NCI-H146 treated with DMSO at 0.1 percent for 48 hours (cell line): ENCODE measurements around the gene OSTM1.

Experiments used
- DNase-seq: peaks from one replicate; lab custom pipeline; 2025; ENCODE audit not compliant: unreplicated experiment; lab: John Stamatoyannopoulos, UW

Gene OSTM1

DNA sequence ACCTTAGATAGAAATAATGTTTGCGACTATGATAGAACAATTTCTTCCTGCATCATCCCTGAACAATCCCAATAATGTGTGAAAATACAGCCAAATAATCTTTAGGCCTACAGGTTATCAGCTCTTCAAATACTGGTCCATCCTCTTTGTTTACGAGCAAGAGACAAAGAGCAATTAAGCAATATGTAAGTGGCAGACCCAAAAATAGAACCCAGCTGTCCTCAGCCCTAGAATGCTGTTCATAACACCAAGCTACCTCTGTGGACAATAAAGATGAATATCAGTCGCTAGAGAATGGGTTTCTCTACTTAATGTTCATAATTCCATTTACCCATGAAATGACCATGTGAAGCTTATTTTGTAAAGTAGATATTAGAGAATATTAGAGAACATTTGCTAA lies 28.4 kb upstream of the OSTM1 start:
- no peak for DNase-seq

DNA sequence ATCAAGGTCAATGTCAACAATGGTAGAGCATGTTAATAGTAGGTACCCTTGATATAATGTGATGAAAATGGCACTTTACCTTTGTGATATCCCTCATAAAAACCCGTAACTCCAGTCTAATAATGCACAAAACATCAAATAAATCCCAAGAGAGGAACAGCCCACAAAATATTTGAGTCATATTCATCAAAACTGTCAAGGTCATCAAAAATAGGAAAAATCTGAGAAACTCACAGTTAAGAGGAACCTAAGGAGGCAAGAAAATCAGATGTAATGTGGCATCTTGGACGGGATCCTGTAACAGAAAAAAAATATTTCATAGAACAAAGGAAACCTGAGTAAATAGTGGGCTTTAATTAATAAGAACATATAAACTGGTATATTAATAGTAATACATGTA lies 25.5 kb upstream of the OSTM1 start:
- no peak for DNase-seq

DNA sequence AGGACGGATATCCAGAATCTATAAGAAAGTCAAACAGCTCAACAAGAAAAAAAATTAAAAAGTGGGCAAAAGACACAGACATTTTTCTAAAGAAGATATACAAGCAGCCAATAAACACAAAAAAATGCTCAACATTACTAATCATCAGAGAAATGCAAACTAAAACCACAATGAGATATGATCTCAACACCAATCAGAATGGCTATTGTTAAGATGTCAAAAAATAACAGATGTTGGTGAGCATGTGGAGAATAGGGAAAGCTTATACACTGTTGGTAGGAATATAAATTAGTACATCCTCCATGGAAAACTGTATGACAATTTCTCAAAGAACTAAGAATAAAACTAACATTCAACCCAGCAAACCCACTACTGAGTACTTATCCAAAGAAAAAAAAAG lies 23.3 kb upstream of the OSTM1 start:
- DNase-seq: no peak

DNA sequence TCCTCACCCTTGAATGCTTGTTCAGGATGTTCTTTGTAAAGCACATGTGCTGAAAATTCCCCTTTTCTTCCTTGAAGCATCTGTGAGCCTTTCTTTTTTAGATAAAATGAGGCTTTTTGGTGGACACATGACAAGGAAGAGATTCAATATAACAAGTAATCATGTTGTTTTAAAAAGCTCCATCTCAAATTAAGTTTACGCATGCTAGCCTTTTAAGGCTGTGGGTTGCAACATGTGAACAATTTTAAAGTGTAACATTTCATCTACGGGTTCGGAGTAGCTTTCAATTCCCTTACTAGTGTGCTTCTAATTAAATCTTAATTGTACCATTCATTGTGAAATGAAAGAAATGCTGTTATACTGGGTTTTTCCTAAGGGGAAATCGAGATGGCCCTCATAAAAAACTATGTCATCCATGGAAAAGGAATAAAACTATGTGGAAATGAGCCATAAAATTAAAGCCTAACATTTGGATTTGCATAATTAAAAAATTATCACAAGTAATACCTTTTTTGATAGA lies 19.3 kb upstream of the OSTM1 start:
- DNase-seq: no peak

DNA sequence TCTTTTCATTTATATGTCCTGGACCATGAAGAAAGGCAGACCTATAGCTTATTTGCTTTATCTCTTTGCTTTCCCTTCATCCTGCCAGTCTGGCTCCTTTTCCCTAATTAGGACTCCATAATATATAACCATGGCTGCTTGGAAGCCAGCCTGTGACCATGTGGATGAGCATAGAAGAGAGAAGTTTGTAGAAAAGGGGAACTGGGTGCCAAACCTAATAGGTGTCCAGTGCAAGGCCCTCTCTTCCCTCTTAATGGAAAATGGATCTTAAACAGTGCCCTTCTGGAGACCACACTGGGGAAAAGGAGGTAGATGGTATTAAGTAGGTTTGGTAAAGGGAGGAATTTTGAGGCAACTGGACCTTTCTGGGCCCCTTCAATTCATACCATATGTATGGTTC lies 16.7 kb upstream of the OSTM1 start:
- DNase-seq: no peak

DNA sequence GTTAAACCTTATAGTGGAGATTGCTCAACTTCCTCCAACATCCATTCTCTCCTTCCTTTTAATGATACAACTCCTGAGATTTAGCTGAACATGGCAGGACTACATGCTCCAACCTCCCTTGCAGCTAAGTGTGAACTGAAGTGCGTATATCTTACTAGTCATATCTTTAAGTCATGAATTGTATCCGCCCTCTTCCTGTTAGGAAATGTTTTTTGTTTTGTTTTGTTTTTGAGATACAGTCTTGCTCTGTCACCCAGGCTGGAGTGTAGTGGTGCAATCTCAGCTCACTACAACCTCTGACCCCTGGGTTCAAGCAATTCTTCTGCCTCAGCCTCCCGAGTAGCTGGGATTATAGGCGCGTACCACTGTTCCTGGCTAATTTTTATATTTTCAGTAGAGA lies 8.8 kb upstream of the OSTM1 start:
- no peak for DNase-seq

DNA sequence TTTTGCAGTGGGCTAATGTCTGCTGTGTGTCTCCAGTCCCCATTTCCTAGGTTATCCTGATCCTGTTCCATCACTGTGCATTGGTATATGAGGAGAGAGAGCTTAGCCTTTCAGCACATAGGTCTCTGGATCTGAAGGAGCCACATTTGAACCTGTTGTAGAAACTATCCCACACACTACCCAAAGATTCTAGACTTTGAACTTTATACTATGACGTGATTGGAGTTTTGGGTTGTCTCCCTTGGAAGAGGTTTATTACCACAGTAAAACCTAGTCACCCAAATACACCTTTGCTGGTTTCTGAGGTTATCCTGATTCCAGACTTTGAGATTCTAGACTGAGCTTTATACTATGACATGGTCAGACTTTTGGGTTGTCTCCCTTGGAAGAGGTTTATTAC lies 8.0 kb upstream of the OSTM1 start:
- DNase-seq: no peak

DNA sequence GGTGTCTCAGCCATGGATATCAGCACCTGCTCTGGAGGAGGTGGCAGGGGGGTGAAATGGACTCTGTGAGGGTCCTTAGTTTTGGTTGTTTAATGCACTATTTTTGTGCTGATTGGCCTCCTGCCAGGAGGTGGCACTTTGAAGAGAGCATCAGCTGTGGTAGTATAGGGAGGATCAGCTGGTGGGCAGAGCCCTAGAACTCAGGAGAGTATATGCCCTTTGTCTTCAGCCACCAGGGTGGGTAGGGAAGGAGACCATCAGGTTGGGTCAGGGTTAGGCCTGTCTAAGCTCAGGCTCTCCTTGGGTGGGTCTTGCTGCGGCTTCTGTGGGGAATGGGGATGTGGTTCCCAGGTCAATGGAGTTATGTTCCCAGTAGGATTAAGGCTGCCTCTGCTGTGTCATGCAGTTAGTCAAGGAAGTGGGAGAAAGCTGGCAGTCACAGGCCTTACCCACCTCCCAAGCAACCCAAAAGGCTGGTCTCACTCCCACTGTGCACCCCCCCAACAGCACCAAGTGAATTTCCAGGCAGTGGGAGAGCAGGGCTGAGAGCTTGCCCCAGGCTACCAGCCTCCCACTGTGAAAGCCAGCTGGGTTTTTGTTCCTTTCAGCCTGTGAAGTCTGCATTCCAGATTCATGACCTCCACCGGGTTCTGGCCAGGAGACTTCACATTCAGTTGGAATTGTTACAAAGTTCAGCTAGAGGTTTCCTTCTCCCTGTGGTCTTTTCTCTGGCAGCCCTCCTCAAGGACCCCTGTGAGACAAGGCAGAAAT lies 5.7 kb upstream of the OSTM1 start:
- DNase-seq: peak; percentile 43

DNA sequence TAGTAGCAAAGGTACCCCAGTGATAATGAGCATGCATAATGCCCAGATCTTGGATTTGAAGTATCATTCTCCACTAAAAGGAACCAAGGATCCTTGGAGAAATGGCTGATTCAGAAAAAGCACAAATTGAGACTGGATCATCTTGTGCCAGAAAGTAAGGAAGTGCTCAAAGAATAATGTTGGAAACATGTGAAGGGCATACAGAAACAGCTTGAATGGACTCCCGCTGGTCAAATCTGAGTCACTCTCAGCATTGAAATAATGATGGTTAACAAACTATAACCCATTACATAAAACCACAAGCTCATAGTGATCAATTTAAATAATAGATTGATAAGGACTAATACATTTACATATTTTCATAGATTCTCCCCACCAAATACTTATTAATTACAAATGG lies 3.6 kb upstream of the OSTM1 start:
- DNase-seq: no peak

DNA sequence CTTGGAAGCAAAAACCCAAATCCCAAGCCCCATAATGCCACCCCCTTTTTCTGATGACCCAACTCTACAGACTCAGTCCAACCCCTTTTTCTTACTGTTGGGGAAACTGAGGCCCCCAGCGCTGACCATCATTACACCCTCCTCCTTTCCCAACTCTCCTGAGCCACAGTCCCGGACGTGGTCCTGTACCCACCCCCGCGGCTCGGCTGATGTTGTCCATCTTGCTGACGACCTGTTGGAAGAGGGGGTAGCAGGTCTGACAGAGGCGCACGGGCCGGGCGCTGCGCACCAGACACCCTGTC lies 533 bp downstream of the OSTM1 start:
- no peak for DNase-seq

DNA sequence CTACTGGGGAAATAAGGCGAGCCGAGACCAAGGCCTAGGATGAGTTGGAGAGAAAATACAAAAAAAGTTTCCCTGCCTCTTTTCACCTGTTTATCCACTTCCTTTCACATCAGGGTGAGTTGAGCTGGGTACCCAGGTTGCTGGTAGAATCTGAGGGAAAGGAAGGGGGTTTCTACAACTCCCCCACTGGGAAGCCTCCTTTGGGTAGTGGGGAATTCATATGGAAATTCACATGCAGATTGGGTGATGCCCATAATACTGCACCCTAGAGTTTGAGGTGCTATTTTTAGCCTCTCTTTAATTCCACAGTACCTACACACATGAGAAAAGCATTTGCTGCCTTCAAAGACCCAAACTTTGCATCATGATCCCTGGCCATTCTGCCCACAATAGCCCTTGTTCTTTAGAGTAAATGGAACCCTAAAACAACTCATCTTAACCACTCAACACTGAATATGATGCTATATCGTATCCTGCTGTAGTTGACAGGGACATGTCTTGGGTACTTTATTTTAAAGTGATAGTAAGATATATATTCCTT lies 2.7 kb downstream of the OSTM1 start:
- DNase-seq: no peak

DNA sequence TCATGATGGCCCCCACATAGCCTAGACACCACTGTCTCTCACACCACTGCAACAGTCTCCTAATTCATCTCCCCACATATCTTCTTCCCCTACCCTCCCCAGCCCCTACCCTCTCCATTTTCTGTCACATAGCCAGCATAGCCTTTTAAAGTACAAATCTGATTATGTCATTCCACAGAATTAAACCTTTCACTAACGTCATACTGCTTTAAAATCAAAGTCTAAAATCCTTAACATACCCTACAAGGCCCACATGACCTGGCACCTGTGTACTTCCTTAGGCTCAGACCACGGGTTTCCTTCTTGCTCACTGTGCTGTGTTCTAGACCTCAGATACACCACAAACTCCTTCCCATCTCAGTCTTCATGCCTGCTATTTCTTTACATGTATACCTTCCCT lies 5.9 kb downstream of the OSTM1 start:
- no peak for DNase-seq

DNA sequence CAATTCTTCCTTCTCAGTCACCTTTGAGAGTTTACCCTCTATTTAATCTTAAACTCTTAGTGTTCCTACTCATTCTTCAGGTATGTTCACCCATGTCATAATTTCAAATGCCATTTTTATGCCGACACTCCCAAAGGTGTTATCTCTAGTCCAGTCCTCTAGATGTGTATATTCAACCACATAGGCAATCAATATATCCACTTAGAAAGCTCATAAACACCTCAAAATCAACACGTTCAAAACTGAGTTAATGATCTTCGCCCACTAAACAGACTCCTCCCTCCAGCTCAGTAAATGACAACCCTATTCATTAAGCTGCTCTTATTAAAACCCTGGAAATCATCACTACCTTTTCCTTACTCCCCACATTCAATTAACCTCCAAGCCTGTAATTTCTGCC lies 6.4 kb downstream of the OSTM1 start:
- DNase-seq: no peak

DNA sequence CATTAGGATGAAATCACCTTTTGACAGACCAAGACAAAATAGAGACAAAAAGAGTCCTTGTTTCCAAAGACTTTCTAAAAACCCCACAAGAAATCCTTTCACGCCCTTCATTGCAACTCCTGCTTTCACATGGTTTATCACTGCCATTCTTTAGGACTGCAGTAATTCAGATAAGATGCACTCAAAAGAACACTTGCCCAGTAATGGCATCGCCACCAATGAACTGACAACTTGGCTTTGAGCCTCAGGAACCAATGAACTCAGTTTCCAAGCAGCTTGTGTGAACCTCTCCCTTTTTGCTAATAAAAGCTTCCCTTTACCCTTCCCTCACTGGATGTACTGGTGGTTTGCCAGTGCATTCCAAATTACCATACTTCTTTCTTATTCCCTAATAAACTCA lies 21.8 kb downstream of the OSTM1 start:
- no peak for DNase-seq

DNA sequence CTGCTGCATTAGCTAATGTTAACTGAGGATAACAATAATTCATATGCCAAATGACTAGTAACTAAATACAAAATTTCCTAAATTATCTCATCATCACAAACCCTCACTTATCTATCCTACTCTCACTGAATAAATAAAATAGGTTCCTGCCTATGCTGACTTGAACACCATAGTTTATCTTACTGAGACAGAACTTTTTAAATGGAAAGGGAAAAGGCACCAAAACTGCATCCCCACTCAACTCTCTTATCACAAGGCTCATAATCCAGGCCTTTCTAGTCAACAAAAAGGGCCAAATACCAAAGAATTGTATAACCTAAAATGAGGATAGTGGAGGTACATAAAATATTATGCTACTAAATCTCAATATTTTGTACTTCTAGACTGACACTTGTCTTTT lies 23.1 kb downstream of the OSTM1 start:
- no peak for DNase-seq

DNA sequence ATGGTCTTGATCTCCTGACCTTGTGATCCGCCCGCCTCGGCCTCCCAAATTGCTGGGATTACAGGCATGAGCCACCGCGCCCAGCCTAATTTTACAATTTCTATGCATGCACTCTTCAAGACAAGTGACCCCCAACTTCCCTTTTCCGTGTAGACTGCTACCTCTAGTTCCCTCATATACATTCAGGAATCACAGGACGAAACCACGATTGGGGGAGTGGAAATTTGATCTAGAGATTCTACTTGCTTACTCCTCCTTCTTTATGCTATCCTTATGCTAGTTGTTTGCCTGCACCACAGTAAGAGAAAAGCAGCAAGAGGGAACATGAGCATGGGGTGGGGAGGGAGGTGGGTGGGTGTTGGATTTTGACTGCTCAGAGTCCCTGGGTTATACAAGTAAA lies 34.9 kb downstream of the OSTM1 start:
- no peak for DNase-seq

DNA sequence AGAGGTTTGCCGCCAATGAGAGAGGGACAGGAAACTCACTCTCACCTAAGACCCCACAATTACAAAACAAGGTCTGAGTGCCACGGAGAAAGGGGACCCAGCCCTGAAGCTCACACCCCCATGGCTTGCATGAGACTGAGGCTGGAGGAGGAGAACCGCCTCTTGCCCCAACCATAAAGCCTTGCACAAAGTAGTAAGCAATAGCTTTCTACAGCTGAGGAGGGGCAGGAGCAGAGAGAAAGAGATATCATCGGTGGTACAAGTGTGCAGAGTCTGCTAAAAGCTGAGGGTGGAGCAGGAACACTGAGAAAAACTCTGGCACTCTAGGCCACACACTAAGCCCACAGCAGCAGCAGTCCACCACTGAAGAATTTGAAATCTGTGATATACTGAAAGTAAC lies 37.7 kb downstream of the OSTM1 start:
- no peak for DNase-seq

DNA sequence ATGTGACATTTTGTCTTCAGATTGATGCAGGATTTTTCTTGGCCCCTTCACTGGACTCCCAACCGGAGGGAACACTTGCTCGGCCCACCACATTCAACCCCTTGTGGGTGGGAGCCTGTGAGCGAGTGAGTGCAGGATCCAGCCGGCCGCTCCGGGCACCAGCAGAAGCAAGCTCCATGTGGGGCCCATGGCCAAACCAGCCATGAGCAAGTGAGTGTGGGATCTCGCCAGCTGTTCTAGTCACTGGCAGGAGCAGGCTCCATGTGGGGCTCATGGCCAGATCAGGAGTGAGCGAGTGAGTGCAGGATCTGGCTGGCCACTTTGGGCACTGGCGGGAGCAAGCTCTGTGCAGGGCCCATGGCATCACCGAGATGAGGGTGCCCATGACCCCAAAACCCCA lies 42.6 kb downstream of the OSTM1 start:
- DNase-seq: no peak

DNA sequence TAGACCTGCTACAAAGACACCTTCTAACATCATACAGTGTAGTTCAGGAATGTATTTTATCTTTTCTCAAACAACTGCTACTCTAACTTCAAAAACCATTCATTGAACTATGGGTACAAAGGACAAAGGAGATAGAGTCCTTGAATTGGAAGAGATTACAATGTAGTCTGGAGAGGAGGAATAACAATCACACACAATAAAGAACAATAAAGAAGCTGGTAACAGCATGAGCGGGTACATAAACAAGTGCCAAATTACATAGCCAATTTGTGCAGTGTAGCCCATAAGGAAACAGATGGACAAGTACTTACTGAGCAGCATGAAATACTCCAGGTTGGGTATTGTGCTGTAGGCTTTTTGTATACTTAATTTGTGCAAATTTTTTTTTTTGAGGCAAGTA lies 44.3 kb downstream of the OSTM1 start:
- DNase-seq: no peak

DNA sequence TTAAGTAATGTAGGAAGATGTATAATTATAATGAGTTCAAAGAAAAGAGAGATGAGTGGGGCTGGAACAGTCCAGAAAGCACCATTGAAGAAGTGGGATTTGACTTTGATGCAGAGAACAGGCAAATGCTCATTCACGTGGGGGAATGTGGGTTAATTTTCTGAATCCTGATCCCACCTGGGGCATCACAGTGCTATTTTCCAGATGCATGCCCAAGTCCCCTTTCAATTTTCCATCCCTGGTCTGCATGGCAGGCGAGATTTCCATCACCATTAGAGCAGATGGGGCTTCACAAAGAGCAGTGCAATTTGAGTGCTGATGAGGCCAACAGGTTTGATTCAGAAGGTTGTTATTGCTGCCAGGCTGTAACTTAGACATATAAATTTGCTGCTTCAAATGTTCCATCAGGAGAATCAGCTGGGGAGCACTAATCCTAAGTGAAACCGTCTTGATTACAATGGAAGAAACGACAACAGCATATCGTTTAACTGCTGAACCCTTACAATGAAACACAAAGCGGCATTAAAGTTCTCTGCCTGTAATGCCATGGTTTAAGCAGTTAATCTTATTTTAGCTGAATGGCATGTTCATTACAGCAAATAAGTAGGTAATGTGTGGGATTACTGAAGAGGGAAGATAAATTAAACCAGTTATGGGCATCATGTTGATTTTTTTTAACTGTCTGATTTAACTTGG lies 45.2 kb downstream of the OSTM1 start:
- DNase-seq: no peak

DNA sequence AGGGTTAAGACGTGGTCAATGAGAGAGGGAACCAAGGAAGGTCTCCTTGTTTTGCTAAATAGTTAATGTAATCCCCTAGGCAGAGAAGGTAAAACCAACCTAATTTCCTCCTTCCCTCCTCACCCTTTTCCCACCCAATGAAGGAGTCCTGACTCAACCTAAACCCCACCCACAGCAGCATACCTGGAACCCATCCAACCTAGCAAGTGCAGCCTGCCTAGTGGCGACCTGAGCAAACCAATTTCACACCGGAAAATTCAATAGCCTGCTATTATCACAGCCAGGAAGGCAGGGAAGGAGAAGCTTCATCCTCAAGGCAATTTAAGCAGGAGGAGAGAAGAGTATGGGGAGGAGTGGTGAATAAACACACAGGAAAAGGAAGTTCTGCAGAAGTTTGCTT lies 46.9 kb downstream of the OSTM1 start:
- peak; percentile 75 for DNase-seq

DNA sequence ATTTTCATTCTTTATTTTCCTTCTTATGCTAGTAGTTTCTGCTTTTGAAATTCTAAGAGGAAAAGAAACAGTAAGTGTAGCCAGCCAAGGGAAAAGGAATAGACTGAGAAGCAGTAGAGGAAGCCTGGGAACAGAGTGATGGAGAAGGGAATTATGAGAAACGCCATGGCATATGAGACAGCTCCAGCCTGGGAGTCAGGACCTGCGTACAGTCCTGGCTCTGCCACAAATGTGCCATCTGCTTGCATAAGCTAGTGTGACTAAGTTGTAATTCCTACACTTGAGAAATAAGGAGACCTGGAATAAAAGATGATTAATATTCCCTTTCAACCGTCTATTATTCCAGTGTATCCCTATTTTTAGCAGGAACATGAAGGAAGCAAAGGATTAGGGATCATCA lies 47.5 kb downstream of the OSTM1 start:
- no peak for DNase-seq
